ENCODE data around the gene APBA2.
A peak's percentile ranks its signal among the peaks of the same experiment; 100 is the strongest.

The APBA2 gene

DNA sequence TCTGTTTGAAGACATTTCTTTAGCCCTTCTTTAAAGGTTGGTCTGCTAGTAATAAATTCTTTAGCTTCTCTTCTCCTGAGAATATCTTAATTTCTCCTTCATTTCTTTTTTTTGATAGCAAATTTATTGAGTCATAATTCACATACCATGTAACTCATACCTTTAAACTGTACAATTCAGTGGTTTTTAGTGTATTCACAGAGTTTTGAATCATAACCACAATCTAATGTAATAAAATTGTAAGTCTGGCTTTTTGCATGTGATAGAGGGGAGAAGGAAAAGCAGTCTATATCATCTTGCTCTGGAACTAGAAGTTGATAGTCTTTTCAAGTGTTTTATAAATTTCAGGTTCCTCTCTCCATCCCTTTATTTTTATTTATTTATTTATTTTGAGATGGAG lies 81.3 kb downstream of the APBA2 start:
- Histone ChIP-seq H3K27me3 (no peaks in the 10 kb centered on the region), H3K36me3 (no peaks in the 10 kb centered on the region), H3K4me1 (no peaks in the 10 kb centered on the region), H3K4me3 (ENCODE audit: low read depth, low read length) (no peak overlapping the region), H3K9me3 (no peaks in the 10 kb centered on the region)
- no peak for DNase-seq
- TF ChIP-seq, protein P1, sequence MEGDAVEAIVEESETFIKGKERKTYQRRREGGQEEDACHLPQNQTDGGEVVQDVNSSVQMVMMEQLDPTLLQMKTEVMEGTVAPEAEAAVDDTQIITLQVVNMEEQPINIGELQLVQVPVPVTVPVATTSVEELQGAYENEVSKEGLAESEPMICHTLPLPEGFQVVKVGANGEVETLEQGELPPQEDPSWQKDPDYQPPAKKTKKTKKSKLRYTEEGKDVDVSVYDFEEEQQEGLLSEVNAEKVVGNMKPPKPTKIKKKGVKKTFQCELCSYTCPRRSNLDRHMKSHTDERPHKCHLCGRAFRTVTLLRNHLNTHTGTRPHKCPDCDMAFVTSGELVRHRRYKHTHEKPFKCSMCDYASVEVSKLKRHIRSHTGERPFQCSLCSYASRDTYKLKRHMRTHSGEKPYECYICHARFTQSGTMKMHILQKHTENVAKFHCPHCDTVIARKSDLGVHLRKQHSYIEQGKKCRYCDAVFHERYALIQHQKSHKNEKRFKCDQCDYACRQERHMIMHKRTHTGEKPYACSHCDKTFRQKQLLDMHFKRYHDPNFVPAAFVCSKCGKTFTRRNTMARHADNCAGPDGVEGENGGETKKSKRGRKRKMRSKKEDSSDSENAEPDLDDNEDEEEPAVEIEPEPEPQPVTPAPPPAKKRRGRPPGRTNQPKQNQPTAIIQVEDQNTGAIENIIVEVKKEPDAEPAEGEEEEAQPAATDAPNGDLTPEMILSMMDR (IDR thresholded peaks at IDR 0.05; ENCODE audit: low read depth, low read length): no peak

DNA sequence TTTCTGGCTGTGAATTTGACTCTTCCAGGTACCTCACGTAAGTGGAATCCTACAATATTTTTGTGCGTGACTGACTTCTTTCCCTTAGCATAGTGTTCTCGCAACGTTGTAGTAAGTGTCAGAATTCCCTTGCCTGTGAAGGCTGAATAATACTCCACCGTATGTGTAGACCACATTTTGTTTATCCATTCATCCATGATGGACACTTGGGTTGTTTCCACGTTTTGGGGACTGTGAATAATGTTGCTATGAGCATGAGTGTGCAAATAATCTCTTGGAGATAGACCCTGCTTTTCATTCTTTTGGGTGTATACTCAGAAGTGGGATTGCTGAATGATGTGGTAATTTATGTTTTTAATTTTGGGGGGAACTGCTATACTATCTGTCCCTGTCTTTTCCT lies 82.2 kb downstream of the APBA2 start:
- TF ChIP-seq, protein P1 (IDR thresholded peaks at IDR 0.05; ENCODE audit: low read depth, low read length): no peak
- Histone ChIP-seq H3K27me3 (no peaks in the 10 kb centered on the region), H3K9me3 (no peaks in the 10 kb centered on the region), H3K4me3 (ENCODE audit: low read depth, low read length) (no peak overlapping the region), H3K4me1 (no peaks in the 10 kb centered on the region), H3K36me3 (no peaks in the 10 kb centered on the region)
- no peak for DNase-seq

DNA sequence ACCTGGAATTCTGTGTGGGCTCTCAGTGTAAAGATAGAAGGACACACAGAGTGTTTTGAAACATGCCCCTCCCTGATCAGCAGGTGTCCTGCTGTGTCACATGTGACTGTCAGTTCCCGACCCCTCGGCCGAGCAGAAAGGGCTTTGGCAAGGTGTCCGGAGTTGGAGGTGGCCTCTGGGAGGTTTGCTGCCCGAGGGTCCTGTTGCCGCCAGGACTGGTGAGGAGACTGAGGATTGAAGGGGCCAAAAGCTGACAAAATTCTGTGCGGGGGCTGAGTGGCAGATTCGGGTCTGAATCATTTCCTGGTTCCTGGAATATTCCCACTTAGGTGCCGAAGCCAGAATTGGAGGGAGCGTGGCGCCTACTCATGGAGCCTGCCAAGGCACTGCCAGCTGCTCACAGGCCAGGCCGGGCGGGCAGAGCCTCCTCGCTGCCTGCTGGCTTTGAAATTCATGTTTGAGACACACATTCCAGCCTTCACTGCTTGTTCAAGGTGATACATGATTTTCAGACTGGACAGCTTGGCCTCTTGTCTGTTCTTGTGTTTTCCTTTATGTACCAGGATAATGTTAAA lies 83.8 kb downstream of the APBA2 start:
- no peak for DNase-seq
- no peaks in the 10 kb centered on the region for H3K27me3 ChIP-seq
- no peaks in the 10 kb centered on the region for H3K4me1 ChIP-seq
- no peaks in the 10 kb centered on the region for H3K36me3 ChIP-seq
- H3K9me3 ChIP-seq: no peaks in the 10 kb centered on the region
- H3K4me3 ChIP-seq (ENCODE audit: low read depth, low read length): no peak overlapping the region
- TF ChIP-seq, protein P1 (IDR thresholded peaks at IDR 0.05; ENCODE audit: low read depth, low read length): no peak

DNA sequence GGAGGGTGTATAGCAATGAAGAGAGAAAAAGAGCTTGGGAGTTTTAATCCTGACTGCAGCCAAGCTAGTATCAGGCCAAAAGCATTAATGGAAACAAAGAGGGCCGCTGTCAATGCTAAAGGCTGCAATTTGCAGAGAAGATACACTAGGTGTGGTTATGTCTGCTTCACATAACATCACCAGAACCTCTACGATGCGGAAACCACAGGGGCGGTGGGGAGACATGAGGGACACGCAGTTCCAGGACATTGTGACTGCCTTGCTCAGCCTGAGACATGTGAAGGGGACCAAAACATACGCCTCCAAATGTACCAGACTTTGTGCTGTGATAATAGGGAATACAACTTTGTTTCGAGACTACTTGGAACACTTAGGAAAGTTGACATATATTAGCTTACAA lies 88.4 kb downstream of the APBA2 start:
- H3K4me3 ChIP-seq (ENCODE audit: low read depth, low read length): no peak overlapping the region
- TF ChIP-seq, protein P1 (IDR thresholded peaks at IDR 0.05; ENCODE audit: low read depth, low read length): no peak
- peaks cover 5% of the 10 kb centered on the region; the same call in 1 of the 2 replicates for H3K4me1 ChIP-seq
- DNase-seq: no peak
- no peaks in the 10 kb centered on the region for H3K27me3 ChIP-seq
- no peaks in the 10 kb centered on the region for H3K9me3 ChIP-seq
- no peaks in the 10 kb centered on the region for H3K36me3 ChIP-seq

DNA sequence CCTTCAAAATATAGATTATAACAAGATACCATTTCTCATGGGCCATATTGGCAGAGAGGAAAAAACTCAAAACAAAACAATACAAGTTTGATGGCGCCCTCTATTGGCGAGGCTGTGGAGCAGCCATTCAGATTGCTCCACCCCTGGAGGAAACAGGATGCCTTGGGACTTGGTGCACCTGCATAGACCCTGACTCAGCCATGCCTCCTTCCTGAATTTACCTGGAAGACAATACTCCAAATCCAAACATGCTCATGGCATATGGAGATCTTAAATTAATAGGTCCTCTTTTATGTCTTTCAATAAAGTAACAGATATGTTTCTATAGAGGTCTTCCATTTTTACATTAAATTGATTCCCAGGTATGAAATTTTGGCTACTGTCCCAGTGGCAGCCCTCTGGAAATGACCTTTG lies 90.0 kb downstream of the APBA2 start:
- H3K27me3 ChIP-seq: no peaks in the 10 kb centered on the region
- peaks cover 5% of the 10 kb centered on the region; the same call in 1 of the 2 replicates for H3K4me1 ChIP-seq
- no peak overlapping the region for H3K4me3 ChIP-seq (ENCODE audit: low read depth, low read length)
- no peaks in the 10 kb centered on the region for H3K36me3 ChIP-seq
- no peaks in the 10 kb centered on the region for H3K9me3 ChIP-seq
- TF ChIP-seq, protein P1 (IDR thresholded peaks at IDR 0.05; ENCODE audit: low read depth, low read length): peak; percentile 96
- peak; percentile 70 for DNase-seq

DNA sequence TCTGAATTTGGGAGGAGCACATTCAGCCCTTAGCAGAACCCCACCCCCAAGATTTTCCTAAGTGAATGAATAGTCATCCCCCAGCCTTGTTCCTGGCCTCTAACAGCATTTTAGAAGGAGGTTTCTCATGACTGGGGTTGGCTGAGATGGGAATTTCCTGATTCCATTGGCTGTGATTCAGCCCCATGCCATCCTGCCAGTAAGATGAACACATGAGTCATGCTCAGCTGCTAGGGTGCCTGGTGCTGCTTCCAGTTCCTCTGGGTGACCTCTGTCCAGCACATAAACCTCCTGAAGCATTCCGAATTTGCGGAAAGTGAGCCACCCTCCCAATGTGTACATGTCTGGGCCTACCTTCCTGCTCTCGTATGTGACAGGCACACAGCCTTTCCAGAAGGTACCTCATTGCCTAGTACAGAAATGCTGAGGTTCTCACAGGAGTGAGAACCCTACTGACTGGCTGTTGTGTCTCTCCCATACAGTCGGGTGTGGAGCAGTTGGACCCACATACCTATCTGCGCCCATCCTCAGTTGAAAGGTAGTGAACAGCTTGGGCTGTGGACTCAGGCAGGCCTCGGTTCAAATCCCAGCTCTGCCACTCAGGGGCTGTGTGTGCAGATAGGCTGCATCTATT lies 91.7 kb downstream of the APBA2 start:
- peak; percentile 53 for DNase-seq
- Histone ChIP-seq H3K9me3 (no peaks in the 10 kb centered on the region), H3K4me3 (ENCODE audit: low read depth, low read length) (no peak overlapping the region), H3K36me3 (no peaks in the 10 kb centered on the region), H3K27me3 (no peaks in the 10 kb centered on the region), H3K4me1 (peaks cover 5% of the 10 kb centered on the region; the same call in 1 of the 2 replicates)
- TF ChIP-seq, protein P1 (IDR thresholded peaks at IDR 0.05; ENCODE audit: low read depth, low read length): no peak

Data from BE2C (cell line).